ENCODE data around the gene DDX60.
"Not testable (repeated sequence)": the region's sequence is repeated elsewhere in the genome, so short reads cannot be mapped to it uniquely, and the experiment has no call there.

The DDX60 gene

GRCh38 chr4:168304744-168305459, 13.7 kb downstream of the DDX60 start:
- no peak for DNase-seq

DNA sequence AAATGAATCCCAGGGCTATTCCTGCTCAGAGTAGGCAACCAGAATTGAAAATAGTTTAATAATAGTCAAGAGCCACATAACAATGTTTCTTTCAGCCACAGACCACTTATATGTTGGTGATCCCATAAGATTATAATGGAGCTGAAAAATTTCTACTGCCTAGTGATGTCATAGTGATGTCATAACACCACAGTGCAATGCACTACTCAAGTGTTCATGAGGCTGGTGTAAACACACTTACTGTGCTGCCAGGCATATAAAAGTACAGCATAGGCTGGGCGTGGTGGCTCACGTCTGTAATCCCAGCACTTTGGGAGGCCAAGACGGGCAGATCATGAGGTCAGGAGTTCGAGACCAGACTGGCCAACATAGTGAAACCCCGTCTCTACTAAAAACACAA, 15.1 kb downstream of the DDX60 start:
- not testable (repeated sequence) for DNase-seq

- DNase-seq: no peak
These were observed 25.1 kb downstream of the DDX60 start for GRCh38 chr4:168293386-168293975.

DNA sequence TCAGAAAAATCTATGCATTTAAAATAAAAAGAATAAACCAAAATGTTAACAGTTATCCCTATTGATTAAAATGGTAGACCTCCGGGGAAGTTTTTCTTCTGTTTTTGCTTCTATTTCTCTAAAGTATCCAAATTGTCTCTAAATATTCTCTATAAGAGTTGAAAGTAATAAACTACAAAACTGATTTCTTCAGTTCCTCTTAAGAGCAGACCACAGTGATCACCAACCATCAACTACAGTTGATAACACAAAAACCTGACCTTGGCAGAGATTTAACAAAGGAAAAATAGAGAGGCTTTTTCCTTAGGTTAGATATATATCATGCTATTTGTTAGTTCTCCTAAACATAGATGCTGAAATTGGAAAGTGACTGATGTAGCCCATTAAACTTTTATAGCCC, 27.3 kb downstream of the DDX60 start:
- no peak for DNase-seq

GRCh38 chr4:168285850-168286249, 32.7 kb downstream of the DDX60 start:
- DNase-seq: not testable (repeated sequence)

DNA sequence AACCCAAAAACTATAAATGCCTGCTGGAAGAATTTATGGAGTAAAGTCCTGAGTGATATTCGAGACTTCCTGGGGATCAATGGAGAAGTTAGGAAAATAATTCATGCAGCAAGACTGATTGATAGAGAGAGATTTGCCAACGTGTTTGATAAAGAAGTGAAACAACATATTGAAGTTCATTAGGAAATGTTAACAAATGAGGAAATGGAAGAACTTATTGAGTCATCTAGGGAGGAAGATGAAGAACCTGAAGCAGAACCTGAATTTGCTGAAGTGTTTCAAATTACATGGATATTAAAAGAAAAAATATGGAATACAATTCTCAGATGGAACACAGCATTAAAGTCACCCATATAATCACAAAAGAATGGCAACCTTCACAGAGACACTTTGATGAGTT, 39.0 kb downstream of the DDX60 start:
- DNase-seq: no peak

GRCh38 chr4:168275836-168276235, 42.7 kb downstream of the DDX60 start:
- DNase-seq: no peak

DNA sequence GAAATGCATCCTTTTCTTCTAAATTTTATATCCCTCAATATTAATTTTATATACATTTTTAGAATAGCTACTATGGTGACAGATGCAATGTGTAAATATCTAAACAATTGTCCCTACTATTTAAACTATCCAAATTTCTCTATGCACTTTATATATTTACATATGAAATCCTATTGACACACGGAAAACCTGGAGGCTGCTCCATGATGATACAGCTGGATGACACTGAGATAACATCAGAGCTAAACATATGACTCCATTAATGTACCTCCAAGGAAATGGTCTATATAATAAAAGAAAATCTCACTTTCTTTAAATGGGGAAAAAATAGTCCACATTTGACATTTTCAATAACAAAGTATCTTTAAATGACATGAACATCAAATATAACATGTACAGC, 43.7 kb downstream of the DDX60 start:
- no peak for DNase-seq

- DNase-seq: no peak
These were observed 44.7 kb downstream of the DDX60 start for GRCh38 chr4:168273838-168274237.

GRCh38 chr4:168272488-168272887, 46.1 kb downstream of the DDX60 start:
- no peak for DNase-seq

GRCh38 chr4:168269896-168270295, 48.7 kb downstream of the DDX60 start:
- no peak for DNase-seq

DNA sequence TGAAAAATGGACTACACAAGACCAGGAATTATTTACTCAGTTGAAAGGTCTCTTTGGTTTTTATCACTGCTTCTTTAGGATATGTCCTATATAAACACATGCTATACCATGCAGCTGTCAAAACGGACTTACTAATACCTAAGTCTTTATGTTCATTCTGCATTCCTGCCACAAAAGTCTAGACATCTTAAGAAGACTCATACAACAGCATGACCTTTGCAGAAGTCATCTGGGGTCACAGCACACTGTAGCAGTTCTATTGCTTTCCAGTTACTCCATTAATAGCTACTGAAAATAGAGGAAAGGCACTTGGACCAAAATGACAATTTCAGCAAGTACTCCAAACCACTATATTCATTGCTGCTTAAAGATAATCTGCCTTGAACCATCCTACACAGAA, 53.2 kb downstream of the DDX60 start:
- no peak for DNase-seq

- DNase-seq: no peak
These were observed 53.6 kb downstream of the DDX60 start for GRCh38 chr4:168264903-168265302.

DNA sequence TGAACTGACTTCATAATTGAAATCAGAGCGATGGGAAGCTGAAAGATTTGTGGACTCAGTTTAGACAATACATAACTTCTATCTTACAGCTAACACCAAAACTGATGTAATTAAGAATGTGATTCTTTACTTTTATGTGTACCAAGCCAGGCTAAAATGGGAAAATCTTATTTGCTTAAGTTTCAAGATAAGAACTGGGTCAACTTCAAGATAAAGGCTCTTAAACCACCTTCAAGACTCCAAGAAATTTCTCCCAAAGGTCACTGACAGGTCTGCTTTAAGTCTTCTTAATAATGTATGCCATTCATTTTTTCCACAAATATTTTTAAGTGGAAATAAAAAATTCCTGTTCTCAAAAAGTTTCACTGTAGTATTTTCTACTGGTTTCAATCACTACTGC, 55.5 kb downstream of the DDX60 start:
- no peak for DNase-seq

- DNase-seq: no peak
These were observed 59.5 kb downstream of the DDX60 start for GRCh38 chr4:168259096-168259495.

DNA sequence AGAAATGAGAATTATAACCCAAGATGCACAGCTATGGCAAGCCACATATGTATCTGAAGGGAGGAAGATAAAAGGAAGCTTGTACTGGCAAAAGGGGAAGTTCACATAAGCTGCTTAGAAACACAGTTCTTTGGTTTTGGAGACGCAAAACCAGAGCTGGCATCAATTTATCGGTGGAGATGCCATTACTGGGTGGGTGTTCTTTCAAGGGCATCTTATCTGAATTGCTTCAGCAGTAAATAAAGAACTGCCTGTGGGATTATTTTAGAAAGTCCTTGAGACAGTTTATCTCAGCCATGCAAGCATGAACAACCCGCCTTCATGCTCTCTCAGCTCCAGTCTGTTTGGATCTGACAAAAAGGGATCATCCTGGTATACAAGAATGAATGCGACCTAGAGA, 60.8 kb downstream of the DDX60 start:
- DNase-seq: no peak

- no peak for DNase-seq
These were observed 70.3 kb downstream of the DDX60 start for GRCh38 chr4:168248176-168248710.

GRCh38 chr4:168247603-168248002, 70.9 kb downstream of the DDX60 start:
- DNase-seq: no peak

- no peak for DNase-seq
These were observed 76.6 kb downstream of the DDX60 start for GRCh38 chr4:168241953-168242352.

DNA sequence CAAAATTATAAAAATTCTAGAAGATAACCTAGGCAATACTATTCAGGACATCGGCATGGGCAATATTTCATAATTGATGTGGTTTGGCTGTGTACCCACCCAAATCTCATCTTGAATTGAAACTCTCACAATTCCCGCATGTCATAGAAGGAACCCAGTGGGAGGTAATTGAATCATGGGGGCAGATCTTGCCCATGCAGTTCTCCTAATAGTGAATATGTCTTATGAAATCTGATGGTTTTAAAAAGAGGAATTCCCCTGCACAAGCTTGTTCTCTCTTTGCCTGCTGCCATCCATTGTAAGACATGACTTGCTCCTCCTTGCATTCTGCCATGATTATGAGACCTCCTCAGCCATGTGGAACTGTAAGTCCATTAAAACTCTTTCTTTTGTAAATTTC, 77.7 kb downstream of the DDX60 start:
- DNase-seq: no peak

GRCh38 chr4:168221301-168221700, 97.3 kb downstream of the DDX60 start:
- no peak for DNase-seq

DNA sequence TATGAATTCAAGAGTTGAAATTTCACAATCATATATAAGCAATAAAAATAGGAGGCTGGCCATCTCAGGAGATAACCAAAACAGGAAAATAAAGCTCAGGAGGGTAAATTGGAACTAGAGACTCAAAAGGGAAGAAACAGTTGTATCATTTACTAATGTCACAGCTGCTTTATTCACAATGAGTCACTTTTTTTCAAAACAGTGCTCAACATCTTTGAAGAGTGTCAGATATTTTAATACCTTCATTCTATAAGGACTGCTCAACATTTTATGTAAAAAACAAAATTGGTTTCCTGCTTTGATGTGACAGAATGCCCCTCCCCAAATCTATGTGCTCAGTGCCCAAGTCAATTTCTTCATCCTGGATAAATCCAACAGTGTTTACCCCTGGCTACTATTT, 97.7 kb downstream of the DDX60 start:
- DNase-seq: no peak

GRCh38 chr4:168218645-168219044, 99.9 kb downstream of the DDX60 start:
- no peak for DNase-seq

All from nucleus accumbens (tissue), 56 donors.